Activated naive CD4-positive, alpha-beta T cell treated with anti-CD3 and anti-CD28 coated beads, Interleukin-2, amount 50 U/mL, for 24 hours (primary cell): ENCODE data around the gene IFI27L2.

Experiments
- H3K27ac Mint-ChIP-seq: one replicate; pipeline ENCODE4 v1.8.0; 2021; ENCODE audit warnings: mild to moderate bottlenecking, mixed read lengths
- H3K27me3 Mint-ChIP-seq: one replicate; pipeline ENCODE4 v1.8.0; 2021; ENCODE audit warnings: mixed read lengths
- H3K36me3 Mint-ChIP-seq: one replicate; pipeline ENCODE4 v1.8.0; 2021; ENCODE audit warnings: mixed read lengths
- H3K4me1 Mint-ChIP-seq: one replicate; pipeline ENCODE4 v1.8.0; 2021; ENCODE audit warnings: mixed read lengths
- H3K4me3 Mint-ChIP-seq: one replicate; pipeline ENCODE4 v1.8.0; 2021; ENCODE audit warnings: mild to moderate bottlenecking, mixed read lengths
- H3K9me3 Mint-ChIP-seq: one replicate; pipeline ENCODE4 v1.8.0; 2021; ENCODE audit warnings: mixed read lengths

IFI27L2 gene

DNA sequence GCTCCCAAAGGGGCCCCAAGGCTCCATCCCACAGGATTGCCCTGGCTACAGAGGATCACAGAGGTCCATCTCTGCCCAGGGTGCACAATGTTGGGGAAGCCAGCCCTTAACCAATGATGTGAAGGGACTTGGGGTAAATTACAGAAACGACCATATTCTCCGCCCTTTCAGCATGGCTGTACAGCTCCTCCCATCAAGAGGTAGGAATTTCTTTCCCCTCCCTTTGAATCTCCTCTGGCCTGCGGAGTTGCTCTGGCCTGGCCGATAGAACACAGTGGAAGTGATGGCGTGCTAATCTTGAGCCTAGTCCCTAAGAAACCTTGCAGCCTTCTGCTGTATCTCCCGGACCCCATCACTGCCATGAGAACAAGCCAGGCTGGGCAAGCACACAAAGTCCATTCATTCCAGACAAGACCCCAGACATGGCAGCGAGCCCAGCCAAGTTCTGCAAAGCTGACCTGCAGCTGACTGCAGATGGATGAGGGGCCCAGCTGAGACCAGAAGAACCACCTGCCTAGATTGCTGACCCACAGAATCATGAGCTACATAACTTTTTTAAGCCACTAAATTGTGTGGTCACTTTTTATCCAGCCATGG lies 25.8 kb downstream of the IFI27L2 start:
- no peak overlapping the region for H3K4me3 Mint-ChIP-seq
- H3K4me1 Mint-ChIP-seq, result no peaks in the 10 kb centered on the region
- no peak overlapping the region for H3K27ac Mint-ChIP-seq
- no peaks in the 10 kb centered on the region for H3K36me3 Mint-ChIP-seq
- H3K27me3 Mint-ChIP-seq, result no peaks in the 10 kb centered on the region
- no peaks in the 10 kb centered on the region for H3K9me3 Mint-ChIP-seq

DNA sequence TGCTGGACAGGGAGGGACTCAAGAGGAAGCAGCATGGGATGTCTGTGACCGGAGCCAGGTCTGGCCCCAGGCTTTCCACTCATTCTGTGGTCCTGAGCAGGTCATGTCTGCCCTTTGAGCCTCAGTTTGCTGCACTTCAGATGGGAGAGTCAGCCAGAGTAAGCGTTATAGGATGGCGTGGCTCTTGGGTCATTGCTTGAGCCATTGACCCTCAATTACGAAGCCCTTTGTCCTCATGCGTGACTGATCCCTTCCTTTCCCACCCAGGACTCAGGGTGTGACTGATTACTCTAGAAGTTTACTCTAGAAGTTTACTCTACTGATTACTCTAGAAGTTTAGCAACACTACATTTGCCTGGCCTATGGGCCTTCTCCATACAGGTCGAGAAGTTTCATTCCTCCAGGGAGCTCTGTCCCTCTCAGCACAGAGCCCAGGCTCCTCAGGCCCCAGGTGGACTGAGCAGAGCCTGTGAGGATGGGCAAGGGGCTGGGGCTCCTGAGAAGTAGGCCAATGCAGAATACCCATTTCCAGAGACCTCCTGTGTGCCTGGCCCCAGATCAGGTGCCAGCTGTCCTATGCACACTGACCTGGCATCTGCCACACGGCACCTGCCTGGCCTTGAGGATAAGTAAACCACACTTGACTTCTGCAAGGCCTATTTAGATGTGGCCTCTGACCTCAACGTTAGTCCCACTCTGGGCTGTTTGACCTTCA lies 26.5 kb downstream of the IFI27L2 start:
- H3K9me3 Mint-ChIP-seq, result no peaks in the 10 kb centered on the region
- H3K4me3 Mint-ChIP-seq, result no peak overlapping the region
- H3K4me1 Mint-ChIP-seq, result no peaks in the 10 kb centered on the region
- no peak overlapping the region for H3K27ac Mint-ChIP-seq
- H3K36me3 Mint-ChIP-seq, result no peaks in the 10 kb centered on the region
- H3K27me3 Mint-ChIP-seq, result no peaks in the 10 kb centered on the region

DNA sequence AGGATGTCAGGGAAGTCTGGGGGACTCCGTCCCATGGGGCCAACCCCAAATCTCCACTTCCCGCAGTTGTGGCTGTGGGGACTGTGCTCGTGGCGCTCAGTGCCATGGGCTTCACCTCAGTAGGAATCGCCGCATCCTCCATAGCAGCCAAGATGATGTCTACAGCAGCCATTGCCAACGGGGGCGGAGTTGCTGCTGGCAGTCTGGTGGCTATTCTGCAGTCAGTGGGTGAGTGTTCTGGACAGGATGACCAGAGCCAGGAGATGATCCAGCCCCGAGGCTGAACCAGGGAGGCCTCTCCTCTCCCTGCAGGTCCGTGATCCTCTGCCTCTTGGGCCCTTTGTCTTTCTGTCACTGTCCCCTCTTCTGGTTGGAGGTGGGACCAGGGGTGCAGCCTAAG lies 27.7 kb downstream of the IFI27L2 start:
- H3K27ac Mint-ChIP-seq, result no peak overlapping the region
- H3K4me3 Mint-ChIP-seq, result no peak overlapping the region
- H3K36me3 Mint-ChIP-seq, result no peaks in the 10 kb centered on the region
- no peaks in the 10 kb centered on the region for H3K27me3 Mint-ChIP-seq
- no peaks in the 10 kb centered on the region for H3K9me3 Mint-ChIP-seq
- H3K4me1 Mint-ChIP-seq, result no peaks in the 10 kb centered on the region

DNA sequence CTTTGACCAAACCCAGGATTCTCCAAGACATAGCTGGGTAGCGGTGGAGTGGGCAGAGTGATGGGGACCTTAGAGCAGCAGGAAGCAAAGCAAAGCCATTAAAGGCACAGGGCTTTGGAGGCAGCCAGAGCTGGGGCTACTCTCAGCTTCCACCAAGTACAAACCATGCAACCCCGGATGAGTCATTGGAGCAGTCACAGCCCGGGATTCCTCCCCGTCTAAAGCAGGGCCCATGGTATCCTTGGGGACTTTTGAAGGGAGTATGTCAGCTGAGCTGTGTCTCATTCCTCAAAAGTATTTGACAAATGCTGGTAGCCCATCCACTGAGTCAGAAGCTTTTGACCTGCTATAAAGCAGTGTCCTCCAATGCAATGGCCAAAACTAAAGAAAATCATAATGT lies 28.6 kb downstream of the IFI27L2 start:
- H3K4me1 Mint-ChIP-seq, result no peaks in the 10 kb centered on the region
- no peaks in the 10 kb centered on the region for H3K9me3 Mint-ChIP-seq
- no peak overlapping the region for H3K4me3 Mint-ChIP-seq
- no peak overlapping the region for H3K27ac Mint-ChIP-seq
- no peaks in the 10 kb centered on the region for H3K27me3 Mint-ChIP-seq
- no peaks in the 10 kb centered on the region for H3K36me3 Mint-ChIP-seq

DNA sequence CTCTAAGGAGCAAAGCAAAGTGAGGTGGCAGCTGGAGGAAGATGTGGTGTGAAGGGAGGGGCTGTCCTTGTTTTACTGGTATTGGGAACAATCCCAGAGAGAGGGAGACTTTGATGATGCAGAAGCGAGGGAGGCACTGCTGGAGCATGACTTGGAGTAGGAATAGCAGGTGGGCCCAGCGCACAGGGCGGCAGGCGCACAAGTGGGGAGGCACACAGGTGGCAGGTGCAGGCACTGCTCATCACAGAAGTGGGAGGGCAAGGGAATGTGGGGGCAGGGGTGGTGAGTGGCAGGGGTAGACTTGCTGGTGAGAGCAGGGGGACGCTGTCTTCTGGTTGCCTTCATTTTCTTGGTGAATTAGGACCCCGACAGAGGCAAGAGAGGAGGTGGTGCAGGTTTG lies 30.4 kb downstream of the IFI27L2 start:
- Mint-ChIP-seq H3K9me3 (no peaks in the 10 kb centered on the region), H3K4me1 (no peaks in the 10 kb centered on the region), H3K36me3 (peaks cover 2% of the 10 kb centered on the region), H3K27me3 (no peaks in the 10 kb centered on the region), H3K27ac (no peak overlapping the region), H3K4me3 (no peak overlapping the region)

DNA sequence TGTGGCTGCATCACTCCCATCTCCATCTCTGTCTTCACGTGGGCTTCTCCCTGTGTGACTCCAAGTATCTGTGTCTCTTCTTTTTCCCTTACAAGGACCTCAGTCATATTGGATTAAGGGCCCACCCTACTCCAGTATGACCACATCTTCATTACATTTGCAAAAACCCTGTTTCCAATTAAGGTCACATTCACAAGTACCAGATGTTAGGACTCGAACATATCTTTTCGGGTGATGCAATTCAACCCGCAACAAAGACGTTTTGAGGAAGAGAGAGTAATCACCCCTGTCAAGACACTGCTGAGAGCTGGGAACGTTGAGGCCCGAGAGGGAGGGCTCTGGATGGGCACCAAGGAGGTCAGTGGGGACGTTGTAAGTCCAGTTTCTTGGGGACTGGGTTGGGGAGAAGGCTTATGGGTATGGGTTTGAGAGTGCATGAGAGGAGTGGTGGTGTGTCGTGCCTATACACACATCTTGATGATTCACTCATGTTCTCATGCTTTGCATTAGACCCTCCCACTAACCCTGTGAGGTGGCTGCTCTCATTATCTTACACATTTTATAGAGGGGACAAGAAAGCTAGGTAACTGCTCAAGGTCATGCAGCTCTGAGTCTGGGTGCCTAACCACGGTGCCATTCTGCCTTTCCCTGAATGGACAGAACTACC lies 30.9 kb downstream of the IFI27L2 start:
- H3K4me3 Mint-ChIP-seq, result no peak overlapping the region
- H3K27me3 Mint-ChIP-seq, result no peaks in the 10 kb centered on the region
- H3K9me3 Mint-ChIP-seq, result no peaks in the 10 kb centered on the region
- H3K36me3 Mint-ChIP-seq, result peaks cover 4% of the 10 kb centered on the region
- no peak overlapping the region for H3K27ac Mint-ChIP-seq
- no peaks in the 10 kb centered on the region for H3K4me1 Mint-ChIP-seq

DNA sequence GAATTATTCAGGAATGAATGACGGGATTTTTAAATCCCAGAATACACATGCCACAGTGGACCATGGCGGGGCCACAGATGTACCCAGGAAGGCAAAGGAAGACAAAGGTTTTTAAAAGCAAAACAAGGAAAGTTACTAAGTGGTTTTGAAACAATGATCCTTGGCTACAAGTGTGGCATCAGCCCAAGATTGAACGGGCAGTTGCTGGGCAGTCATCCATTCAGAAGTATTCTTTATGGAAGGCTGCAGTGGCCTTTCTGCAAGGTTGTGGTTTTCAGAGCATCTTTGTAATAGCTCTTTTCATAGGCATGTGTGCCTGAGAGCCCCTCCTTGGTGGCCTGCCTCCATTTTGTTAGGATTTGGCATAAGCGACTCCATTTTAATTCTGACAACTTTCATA lies 32.3 kb downstream of the IFI27L2 start:
- Mint-ChIP-seq H3K4me3 (no peak overlapping the region), H3K9me3 (no peaks in the 10 kb centered on the region), H3K4me1 (no peaks in the 10 kb centered on the region), H3K27me3 (no peaks in the 10 kb centered on the region), H3K36me3 (peaks cover 4% of the 10 kb centered on the region), H3K27ac (no peak overlapping the region)

DNA sequence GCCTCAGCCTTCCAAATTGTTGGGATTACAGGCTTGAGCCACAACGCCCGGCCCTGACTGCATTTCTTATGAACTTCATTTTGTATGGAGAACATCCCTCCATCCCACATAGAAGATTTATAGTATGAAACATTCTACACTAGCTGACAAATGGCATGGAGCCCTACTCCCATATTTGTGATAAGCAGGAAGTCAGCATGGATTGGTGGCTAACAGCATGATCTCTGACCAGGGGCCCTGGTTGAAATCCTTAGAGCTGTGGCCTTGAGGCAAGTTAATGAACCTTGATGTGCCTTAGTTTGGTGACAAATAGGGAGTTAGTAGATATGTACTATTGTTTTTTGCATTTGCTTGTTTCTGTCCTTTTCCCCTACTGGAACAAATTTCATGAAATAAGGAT lies 36.0 kb downstream of the IFI27L2 start:
- H3K4me3 Mint-ChIP-seq, result no peak overlapping the region
- peaks cover 4% of the 10 kb centered on the region for H3K36me3 Mint-ChIP-seq
- H3K4me1 Mint-ChIP-seq, result no peaks in the 10 kb centered on the region
- H3K9me3 Mint-ChIP-seq, result no peaks in the 10 kb centered on the region
- no peak overlapping the region for H3K27ac Mint-ChIP-seq
- no peaks in the 10 kb centered on the region for H3K27me3 Mint-ChIP-seq

DNA sequence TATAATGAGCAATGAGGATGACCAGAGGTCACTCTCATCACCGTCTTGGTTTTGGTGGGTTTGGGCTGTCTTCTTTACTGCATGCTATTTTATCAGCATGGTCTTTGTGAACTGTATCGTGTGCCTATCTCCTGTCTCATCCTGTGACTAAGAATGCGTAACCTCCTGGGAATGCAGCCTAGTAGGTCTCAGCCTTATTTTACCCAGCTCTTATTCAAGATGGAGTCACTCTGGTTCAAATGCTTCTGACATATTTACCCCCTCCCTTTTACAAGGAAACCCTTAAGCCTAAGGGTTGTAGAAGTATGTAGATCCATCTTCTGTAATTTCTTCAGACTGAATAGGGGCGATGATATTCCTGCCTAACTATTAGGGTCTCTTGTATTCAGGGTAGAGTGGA lies 39.9 kb downstream of the IFI27L2 start:
- Mint-ChIP-seq H3K9me3 (no peaks in the 10 kb centered on the region), H3K27ac (no peak overlapping the region), H3K27me3 (no peaks in the 10 kb centered on the region), H3K36me3 (peaks cover 3% of the 10 kb centered on the region), H3K4me3 (no peak overlapping the region), H3K4me1 (no peaks in the 10 kb centered on the region)

DNA sequence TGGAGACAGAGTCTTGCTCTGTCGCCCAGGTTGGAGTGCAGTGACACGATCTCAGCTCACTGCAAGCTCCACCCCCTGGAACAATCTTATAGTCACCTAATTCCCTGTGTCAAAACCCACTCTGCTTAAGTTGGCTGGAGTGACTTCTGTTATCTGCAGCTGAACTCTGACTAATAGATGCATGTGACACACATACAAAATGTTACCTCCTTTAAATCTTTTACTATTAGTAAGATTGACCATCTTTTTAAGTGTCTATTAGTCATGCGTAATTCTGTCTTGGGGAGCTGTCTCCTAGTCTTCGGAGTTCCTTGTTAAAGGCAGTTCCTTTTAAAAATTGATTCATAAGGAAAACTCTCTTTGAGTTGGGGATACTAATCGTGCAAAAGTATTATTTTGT lies 40.9 kb downstream of the IFI27L2 start:
- no peaks in the 10 kb centered on the region for H3K4me1 Mint-ChIP-seq

DNA sequence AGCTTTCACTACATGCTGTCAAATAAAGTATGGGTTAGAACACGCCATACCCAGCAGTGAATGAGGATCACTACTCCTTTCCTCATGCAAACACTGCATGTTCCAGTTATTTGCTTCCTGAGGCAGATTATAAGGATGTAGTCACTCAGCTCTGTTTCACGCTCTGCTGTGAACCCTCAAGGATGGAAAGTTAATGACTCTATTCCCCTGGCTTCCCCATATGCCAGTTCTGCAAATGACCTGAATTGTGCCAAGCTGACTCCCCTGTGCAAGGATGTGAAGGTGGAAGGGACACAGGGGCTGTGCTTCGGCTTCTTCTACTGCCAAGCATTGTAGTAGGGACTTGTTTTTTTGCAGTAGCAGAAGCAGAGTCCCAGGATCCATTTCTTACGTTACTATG lies 41.5 kb downstream of the IFI27L2 start:
- H3K9me3 Mint-ChIP-seq, result no peaks in the 10 kb centered on the region
- H3K4me1 Mint-ChIP-seq, result peaks cover 2% of the 10 kb centered on the region
- H3K36me3 Mint-ChIP-seq, result peaks cover 2% of the 10 kb centered on the region
- no peak overlapping the region for H3K27ac Mint-ChIP-seq
- no peaks in the 10 kb centered on the region for H3K27me3 Mint-ChIP-seq
- no peak overlapping the region for H3K4me3 Mint-ChIP-seq

More for the DNA sequence above, 40.9 kb downstream of the IFI27L2 start:
- no peak overlapping the region for H3K4me3 Mint-ChIP-seq
- no peaks in the 10 kb centered on the region for H3K9me3 Mint-ChIP-seq
- H3K27ac Mint-ChIP-seq, result no peak overlapping the region
- peaks cover 2% of the 10 kb centered on the region for H3K36me3 Mint-ChIP-seq
- H3K27me3 Mint-ChIP-seq, result no peaks in the 10 kb centered on the region

DNA sequence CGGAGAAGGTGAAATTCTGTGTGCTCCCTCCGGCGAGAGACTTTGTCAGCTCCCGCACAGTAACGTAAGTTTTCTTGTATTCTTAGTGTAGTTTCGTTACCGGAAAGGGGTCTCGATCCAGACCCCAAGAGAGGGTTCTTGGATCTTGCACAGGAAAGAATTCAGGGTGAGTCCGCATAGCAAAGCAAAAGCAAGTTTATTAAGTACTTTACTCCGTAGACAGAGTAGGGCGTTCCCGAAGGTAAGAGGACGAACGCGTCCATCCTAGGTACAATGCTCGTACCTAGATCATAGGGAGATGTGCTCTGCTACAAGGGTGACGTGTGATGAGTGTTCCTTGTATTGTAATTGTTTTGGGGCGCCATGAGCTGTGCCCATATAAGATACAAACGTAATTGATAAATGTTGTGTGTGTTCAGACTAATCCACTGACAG lies 48.0 kb downstream of the IFI27L2 start:
- H3K27ac Mint-ChIP-seq, result peak overlapping the region; percentile 95
- no peaks in the 10 kb centered on the region for H3K9me3 Mint-ChIP-seq
- H3K4me1 Mint-ChIP-seq, result peaks cover 50% of the 10 kb centered on the region

DNA sequence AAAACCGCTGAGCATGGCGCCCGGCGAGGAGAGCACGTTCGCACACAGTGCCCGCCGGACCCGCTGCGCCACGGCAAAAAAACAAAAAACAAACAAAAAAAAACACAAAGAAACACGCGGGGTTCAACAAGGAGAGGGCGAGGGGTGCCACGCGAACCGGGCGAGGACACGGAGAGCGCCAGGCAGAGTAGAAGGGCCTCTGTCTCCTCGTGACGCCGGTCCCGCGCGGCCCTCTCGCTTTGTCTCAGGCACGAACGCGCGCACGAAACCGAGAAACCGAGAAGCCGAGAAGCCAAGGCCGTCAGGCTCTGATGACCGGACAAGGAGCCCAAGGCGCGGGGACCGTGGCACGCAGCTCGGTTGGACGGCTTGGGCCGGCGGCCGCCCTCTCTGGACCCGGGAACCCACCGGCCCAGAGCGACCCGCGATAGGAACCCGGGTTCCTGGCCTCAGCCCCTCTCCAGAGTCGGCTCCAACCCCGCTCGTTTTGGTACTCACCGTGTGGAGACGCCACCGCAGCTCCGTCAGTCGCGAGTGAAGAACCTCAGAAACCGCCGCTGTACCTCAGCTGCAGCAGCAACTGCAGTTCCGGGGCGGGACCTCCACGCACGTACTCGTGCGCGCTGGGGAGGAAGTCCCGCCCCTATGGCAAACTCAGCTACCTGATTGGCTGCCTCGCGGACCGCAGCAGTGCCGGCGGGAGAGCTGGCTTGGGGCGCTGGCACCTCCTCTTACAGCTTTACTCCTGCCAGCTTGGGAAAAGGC lies 48.6 kb downstream of the IFI27L2 start, which contains the start of the genes DDX24 and IFI27L1:
DDX24 (minus strand) TSS at position 582 of the 765 bp plus-strand sequence. CDS start 1,460 bp downstream, outside the sequence.
IFI27L1 (plus strand) TSS at position 690 of the 765 bp plus-strand sequence. CDS start 15,628 bp downstream, outside the sequence.
- H3K4me3 Mint-ChIP-seq, result peak within 1 kb of the TSS; percentile 100
- peaks cover 56% of the 10 kb centered on the region for H3K4me1 Mint-ChIP-seq
- H3K27me3 Mint-ChIP-seq, result no peaks in the 10 kb centered on the region
- no peaks in the 10 kb centered on the region for H3K9me3 Mint-ChIP-seq
- H3K36me3 Mint-ChIP-seq, result peaks cover 25% of the 10 kb centered on the region
- peak within 1 kb of the TSS; percentile 100 for H3K27ac Mint-ChIP-seq

More for the DNA sequence above, 48.0 kb downstream of the IFI27L2 start:
- peaks cover 26% of the 10 kb centered on the region for H3K36me3 Mint-ChIP-seq
- no peaks in the 10 kb centered on the region for H3K27me3 Mint-ChIP-seq
- H3K4me3 Mint-ChIP-seq, result peak overlapping the region; percentile 100

DNA sequence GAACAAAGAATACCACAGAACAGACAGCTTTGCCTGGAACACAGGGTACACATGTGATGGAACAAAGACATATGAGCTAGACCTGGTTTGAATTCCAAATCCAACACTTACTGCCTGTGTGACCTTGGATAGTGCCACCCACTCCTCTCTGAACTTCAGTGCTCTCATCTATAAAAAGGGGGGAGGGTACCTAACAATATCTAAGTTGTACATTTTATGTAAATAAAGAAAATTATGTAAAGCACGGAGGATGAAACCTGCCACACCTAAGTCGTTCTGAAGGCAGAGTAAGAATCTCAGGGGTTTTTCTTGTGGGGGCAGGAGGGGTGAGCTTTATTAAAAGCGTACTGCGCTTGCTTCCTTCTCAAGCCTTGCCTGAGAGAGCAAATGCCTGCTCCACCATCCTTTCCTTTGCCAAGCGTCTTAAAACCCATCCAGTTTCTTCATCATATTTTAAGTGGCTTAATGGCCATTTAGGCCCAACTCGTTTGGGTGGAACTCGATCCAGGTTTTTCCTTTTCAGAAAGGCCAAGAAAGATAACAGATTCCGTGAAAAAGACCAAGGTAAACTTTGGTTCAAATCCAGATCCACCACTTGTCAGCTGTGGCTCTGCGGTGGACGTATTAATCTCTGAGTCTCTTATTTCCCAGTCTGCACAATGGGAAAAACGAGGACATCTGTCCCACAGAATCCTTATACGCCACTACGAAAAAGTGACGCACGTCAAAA lies 49.3 kb downstream of the IFI27L2 start:
- Mint-ChIP-seq H3K27ac (peak overlapping the region; percentile 100), H3K36me3 (peaks cover 31% of the 10 kb centered on the region), H3K4me3 (peak overlapping the region; percentile 100), H3K27me3 (no peaks in the 10 kb centered on the region), H3K9me3 (peaks cover 4% of the 10 kb centered on the region), H3K4me1 (peaks cover 63% of the 10 kb centered on the region)

DNA sequence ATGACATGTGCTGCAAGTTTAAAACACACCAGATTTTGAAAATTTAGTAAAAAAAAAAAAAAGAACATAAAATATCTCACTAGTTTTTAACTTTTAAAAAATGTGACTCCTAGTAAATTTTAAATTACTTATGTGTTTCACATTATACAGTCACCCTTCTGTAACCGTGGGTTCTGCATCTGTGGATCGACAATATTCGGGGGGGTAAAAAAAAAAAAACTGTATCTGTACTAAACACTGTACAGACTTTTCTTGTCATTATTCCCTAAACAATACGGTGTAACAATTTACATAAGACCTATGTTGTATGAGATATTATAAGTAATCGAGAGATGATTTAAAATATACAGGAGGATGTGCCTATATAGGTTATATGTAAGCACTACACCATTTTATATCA lies 51.6 kb downstream of the IFI27L2 start:
- peaks cover 70% of the 10 kb centered on the region for H3K4me1 Mint-ChIP-seq
- H3K9me3 Mint-ChIP-seq, result peaks cover 4% of the 10 kb centered on the region
- H3K27ac Mint-ChIP-seq, result no peak overlapping the region
- peaks cover 41% of the 10 kb centered on the region for H3K36me3 Mint-ChIP-seq
- peak overlapping the region; percentile 100 for H3K4me3 Mint-ChIP-seq
- H3K27me3 Mint-ChIP-seq, result no peaks in the 10 kb centered on the region
